Transverse colon (tissue), 3 donors: ENCODE data around the gene BTBD19.

Source experiments
- POLR2A ChIP-seq: fragments of 450-650 bp; IDR thresholded peaks from one replicate; pipeline ENCODE4 v1.6.1; 2016; ENCODE audit warnings: antibody characterized with exemption, mild to moderate bottlenecking, moderate library complexity
- TF ChIP-seq, protein P1 (sequence below), 5 experiments: fragments of 200-600 bp in 3 of 5; fragments of 450-650 bp in 2 of 5; sonication (generic) in 3 of 5; IDR thresholded peaks; 1 replicate in 2 of 5; 2 replicates in 3 of 5; pipeline ENCODE4 v1.5.1; 2016 to 2017; ENCODE audit warnings: antibody characterized with exemption in 5 of 5, inconsistent platforms in 3 of 5, mild to moderate bottlenecking in 2 of 5, moderate library complexity in 1 of 5

- TF ChIP-seq, protein P1, sequence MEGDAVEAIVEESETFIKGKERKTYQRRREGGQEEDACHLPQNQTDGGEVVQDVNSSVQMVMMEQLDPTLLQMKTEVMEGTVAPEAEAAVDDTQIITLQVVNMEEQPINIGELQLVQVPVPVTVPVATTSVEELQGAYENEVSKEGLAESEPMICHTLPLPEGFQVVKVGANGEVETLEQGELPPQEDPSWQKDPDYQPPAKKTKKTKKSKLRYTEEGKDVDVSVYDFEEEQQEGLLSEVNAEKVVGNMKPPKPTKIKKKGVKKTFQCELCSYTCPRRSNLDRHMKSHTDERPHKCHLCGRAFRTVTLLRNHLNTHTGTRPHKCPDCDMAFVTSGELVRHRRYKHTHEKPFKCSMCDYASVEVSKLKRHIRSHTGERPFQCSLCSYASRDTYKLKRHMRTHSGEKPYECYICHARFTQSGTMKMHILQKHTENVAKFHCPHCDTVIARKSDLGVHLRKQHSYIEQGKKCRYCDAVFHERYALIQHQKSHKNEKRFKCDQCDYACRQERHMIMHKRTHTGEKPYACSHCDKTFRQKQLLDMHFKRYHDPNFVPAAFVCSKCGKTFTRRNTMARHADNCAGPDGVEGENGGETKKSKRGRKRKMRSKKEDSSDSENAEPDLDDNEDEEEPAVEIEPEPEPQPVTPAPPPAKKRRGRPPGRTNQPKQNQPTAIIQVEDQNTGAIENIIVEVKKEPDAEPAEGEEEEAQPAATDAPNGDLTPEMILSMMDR (IDR thresholded peaks at IDR 0.05) = no peak
- TF ChIP-seq POLR2A = no peak
Measured at GRCh38 chr1:44848456-44849181, 40.3 kb downstream of the BTBD19 start.
